Left lung (tissue), 10 donors: ENCODE data around the gene LITAF. TPM values are rescaled to one million over a fixed set of nuclear protein-coding genes. Genes with fewer than 3 reads are reported as not detected.
"Not testable (repeated sequence)": the region's sequence is repeated elsewhere in the genome, so short reads cannot be mapped to it uniquely, and the experiment has no call there.

Source experiments
- ATAC-seq: fragments of 200-7000 bp; cut with Tn5 transposase; one replicate; pipeline ENCODE4 v1.9.1; 2020; ENCODE audit warnings: moderate library complexity
- DNase-seq, 4 donors: peaks; one replicate each; pipeline ENCODE4 v3.0.0-alpha.2; 2013 to 2020
- H3K27ac ChIP-seq, 2 donors: fragments of 200-600 bp; sonication (generic) in 1 of 2; one replicate each; pipeline versions ENCODE4 v1.5.0 to v1.8.0; 2020 to 2021
- H3K27me3 ChIP-seq, 2 donors: fragments of 200-600 bp; sonication (generic) in 1 of 2; one replicate each; pipeline versions ENCODE4 v1.5.0 to v1.8.0; 2020 to 2021
- H3K36me3 ChIP-seq, 2 donors: fragments of 200-600 bp; sonication (generic) in 1 of 2; one replicate each; pipeline versions ENCODE4 v1.5.0 to v1.8.0; 2020 to 2021
- H3K4me1 ChIP-seq, 2 donors: fragments of 200-600 bp; one replicate each; pipeline ENCODE4 v1.8.0; 2021
- H3K4me3 ChIP-seq, 2 donors: fragments of 200-600 bp; sonication (generic) in 1 of 2; one replicate each; pipeline versions ENCODE4 v1.5.0 to v1.8.0; 2020 to 2021; ENCODE audit warnings: mild to moderate bottlenecking in 1 of 2
- H3K9me3 ChIP-seq, 2 donors: fragments of 200-600 bp; sonication (generic) in 1 of 2; one replicate each; pipeline versions ENCODE4 v1.5.0 to v1.8.0; 2020 to 2021
- intact Hi-C, 2 donors: fragments of 100-400 bp; cut with DNase I; formaldehyde crosslinking; loops; one replicate each; pipeline versions ENCODE4 v1.11.2 to v1.14.2; 2022
- polyA plus RNA-seq, 6 donors: library from polyadenylated mRNA; unstranded; fragments of 120-200 nt; gene quantifications; one replicate each; pipeline ENCODE4 v1.2.1, GENCODE V29; 2013; ENCODE audit not compliant: insufficient read length in 6 of 6
- total RNA-seq, 2 donors: library from RNA; stranded (reverse); fragmentation: NEBNext Ultra II Directional; extraction: Animal tissue kit (Norgen Biotek cat#: 25700); gene quantifications; one replicate each; pipeline ENCODE4 v1.2.1, GENCODE V29; 2021
- TF ChIP-seq, protein P1 (sequence below), 2 donors: fragments of 200-600 bp; sonication (generic) in 1 of 2; IDR thresholded peaks; one replicate each; pipeline versions ENCODE4 v1.5.0 to v1.8.0; 2021; ENCODE audit warnings: antibody characterized with exemption in 2 of 2
- donor health status: DM: no; HTN: yes; CAD: no.
- donor health status: DM: no; HTN: no; CAD: no.

The LITAF gene
- total and polyA plus RNA-seq, 8 donors = 117 to 277 (median 125) TPM

DNA sequence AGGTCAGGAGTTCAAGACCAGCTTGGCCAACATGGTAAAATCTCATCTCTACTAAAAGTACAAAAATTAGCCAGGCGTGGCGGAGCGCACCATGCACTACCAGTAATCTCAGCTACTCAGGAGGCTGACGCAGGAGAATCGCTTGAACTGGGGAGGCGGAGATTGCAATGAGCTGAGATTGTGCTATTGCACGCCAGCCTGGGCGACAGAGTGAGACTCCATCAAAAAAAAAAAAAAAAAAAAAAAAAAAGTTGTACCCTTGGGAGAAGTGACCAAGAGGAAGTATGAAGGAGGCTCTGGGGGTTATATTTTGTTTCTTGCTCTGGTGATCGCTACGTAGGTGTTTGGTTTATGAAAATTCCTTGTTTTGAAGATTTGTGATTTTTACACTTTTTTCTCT is 66.3 kb downstream of the LITAF start:
- Histone ChIP-seq H3K27ac (no peak overlapping the region), H3K4me1 (no peaks in the 10 kb centered on the region), H3K27me3 (no peaks in the 10 kb centered on the region), H3K9me3 (peaks cover 0 to 7% of the 10 kb centered on the region in 2 donors), H3K36me3 (no peaks in the 10 kb centered on the region), H3K4me3 (no peak overlapping the region)
- TF ChIP-seq, protein P1, sequence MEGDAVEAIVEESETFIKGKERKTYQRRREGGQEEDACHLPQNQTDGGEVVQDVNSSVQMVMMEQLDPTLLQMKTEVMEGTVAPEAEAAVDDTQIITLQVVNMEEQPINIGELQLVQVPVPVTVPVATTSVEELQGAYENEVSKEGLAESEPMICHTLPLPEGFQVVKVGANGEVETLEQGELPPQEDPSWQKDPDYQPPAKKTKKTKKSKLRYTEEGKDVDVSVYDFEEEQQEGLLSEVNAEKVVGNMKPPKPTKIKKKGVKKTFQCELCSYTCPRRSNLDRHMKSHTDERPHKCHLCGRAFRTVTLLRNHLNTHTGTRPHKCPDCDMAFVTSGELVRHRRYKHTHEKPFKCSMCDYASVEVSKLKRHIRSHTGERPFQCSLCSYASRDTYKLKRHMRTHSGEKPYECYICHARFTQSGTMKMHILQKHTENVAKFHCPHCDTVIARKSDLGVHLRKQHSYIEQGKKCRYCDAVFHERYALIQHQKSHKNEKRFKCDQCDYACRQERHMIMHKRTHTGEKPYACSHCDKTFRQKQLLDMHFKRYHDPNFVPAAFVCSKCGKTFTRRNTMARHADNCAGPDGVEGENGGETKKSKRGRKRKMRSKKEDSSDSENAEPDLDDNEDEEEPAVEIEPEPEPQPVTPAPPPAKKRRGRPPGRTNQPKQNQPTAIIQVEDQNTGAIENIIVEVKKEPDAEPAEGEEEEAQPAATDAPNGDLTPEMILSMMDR (IDR thresholded peaks at IDR 0.05) = no peak
- ATAC-seq (no peak), DNase-seq (no peak)
- intact Hi-C loops = loop anchor here in 1 of 2 donors (10.0 kb wide), 1 partner anchor 116 kb away; no protein-coding TSS in a partner anchor

GRCh38 chr16:11517961-11518360 is 68.8 kb downstream of the LITAF start:
- DNase-seq (no peak), ATAC-seq (no peak)
- no peaks in the 10 kb centered on the region for H3K27me3 ChIP-seq
- H3K36me3 ChIP-seq = no peaks in the 10 kb centered on the region
- H3K4me1 ChIP-seq = no peaks in the 10 kb centered on the region
- intact Hi-C loops = no loop called here
- H3K9me3 ChIP-seq = peaks cover 0 to 7% of the 10 kb centered on the region in 2 donors
- no peak overlapping the region for H3K27ac ChIP-seq
- no peak overlapping the region for H3K4me3 ChIP-seq
- TF ChIP-seq, protein P1 (IDR thresholded peaks at IDR 0.05) = no peak

GRCh38 chr16:11515540-11516430 is 70.9 kb downstream of the LITAF start:
- intact Hi-C loops = no loop called here
- Histone ChIP-seq H3K27ac (no peak overlapping the region), H3K36me3 (no peaks in the 10 kb centered on the region), H3K27me3 (no peaks in the 10 kb centered on the region), H3K4me3 (no peak overlapping the region), H3K9me3 (peaks cover 0 to under 1% of the 10 kb centered on the region in 2 donors), H3K4me1 (no peaks in the 10 kb centered on the region)
- TF ChIP-seq, protein P1 (IDR thresholded peaks at IDR 0.05) = no peak
- ATAC-seq (peak; percentile 82), DNase-seq (no peak)

- no peaks in the 10 kb centered on the region for H3K27me3 ChIP-seq
- no peak overlapping the region for H3K4me3 ChIP-seq
- ATAC-seq = no peak
- intact Hi-C loops = no loop called here
- TF ChIP-seq, protein P1 (IDR thresholded peaks at IDR 0.05) = no peak
- no peaks in the 10 kb centered on the region for H3K9me3 ChIP-seq
- no peaks in the 10 kb centered on the region for H3K36me3 ChIP-seq
- no peaks in the 10 kb centered on the region for H3K4me1 ChIP-seq
- no peak overlapping the region for H3K27ac ChIP-seq
- no peak for DNase-seq
Observed at GRCh38 chr16:11514283-11514682, 72.4 kb downstream of the LITAF start.

- DNase-seq, H3K4me1 ChIP-seq, H3K27me3 ChIP-seq, H3K9me3 ChIP-seq, ATAC-seq, H3K36me3 ChIP-seq, intact Hi-C loops, H3K27ac ChIP-seq, H3K4me3 ChIP-seq: not testable (repeated sequence)
Observed at GRCh38 chr16:11513366-11513765, 73.4 kb downstream of the LITAF start.
